ENCODE measurements around the gene RPTOR.

DNA sequence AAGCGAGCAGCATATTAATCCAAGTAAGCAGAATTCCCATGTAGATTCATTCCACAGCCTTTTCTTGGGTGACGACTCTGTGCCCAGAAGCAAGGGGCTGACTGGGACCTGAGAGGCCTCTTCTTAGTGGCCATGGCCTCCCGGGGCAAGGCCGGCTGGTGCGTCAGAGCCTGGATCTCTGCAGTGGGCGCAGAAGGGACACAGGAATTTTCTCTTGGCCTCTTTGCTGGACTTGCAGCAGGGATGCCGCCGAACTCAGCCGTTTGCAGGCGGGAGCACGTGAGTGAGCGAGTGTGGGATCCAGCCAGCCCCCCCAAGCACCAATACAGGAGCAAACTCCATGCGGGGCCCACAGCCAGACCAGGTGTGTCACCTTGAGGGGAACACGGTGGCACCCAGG, 151.8 kb downstream of the RPTOR start:
- TF ChIP-seq, protein P1, sequence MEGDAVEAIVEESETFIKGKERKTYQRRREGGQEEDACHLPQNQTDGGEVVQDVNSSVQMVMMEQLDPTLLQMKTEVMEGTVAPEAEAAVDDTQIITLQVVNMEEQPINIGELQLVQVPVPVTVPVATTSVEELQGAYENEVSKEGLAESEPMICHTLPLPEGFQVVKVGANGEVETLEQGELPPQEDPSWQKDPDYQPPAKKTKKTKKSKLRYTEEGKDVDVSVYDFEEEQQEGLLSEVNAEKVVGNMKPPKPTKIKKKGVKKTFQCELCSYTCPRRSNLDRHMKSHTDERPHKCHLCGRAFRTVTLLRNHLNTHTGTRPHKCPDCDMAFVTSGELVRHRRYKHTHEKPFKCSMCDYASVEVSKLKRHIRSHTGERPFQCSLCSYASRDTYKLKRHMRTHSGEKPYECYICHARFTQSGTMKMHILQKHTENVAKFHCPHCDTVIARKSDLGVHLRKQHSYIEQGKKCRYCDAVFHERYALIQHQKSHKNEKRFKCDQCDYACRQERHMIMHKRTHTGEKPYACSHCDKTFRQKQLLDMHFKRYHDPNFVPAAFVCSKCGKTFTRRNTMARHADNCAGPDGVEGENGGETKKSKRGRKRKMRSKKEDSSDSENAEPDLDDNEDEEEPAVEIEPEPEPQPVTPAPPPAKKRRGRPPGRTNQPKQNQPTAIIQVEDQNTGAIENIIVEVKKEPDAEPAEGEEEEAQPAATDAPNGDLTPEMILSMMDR (conservative IDR thresholded peaks at IDR 0.05; ENCODE audit: low read depth, low read length) = no peak
- TF ChIP-seq EZH2phosphoT487 (IDR thresholded peaks at IDR 0.05; ENCODE audit: borderline replicate concordance, low read length) = no peak
